CMK (cell line): ENCODE results near the gene PHRF1.

Source experiments
- DNase-seq: peaks from one replicate; pipeline ENCODE4 v3.0.0-alpha.2; 2010; ENCODE audit warnings: low read depth

PHRF1 gene

DNA sequence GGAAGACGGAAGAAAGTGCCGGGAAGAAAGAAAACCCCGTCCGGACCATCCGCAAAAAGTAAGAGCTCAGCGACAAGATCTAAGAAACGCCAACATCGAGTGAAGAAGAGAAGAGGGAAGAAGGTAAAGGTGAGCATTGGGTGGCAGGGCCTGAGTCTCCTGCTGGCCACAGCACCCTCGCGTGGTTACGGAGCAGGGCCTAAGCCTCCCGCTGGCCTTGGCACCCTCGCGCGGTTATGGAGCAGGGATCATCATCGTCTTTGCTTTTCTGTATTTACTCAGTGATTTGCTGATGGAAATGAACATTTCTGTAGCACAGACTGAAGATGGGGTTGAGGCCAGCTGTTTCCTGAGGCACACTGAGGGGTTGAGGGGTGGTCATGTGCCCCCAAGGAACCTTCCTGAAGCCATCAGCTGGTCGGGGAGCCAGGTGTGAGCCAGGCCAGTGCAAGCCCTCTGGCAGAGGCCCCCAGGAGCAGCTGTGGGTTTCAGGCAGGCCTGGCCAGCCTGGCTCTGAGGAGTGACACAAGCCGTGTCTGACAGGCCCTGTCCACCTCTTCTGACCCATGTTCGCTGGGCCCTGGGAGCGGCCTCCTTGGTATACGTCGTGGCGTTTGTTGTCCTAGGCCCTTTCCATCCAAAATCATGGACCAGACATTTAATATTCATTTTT, 25.4 kb downstream of the PHRF1 start:
- DNase-seq, result no peak

- DNase-seq, result no peak
These were observed 26.9 kb downstream of the PHRF1 start for GRCh38 chr11:603154-603553.

- DNase-seq, result no peak
These were observed 29.2 kb downstream of the PHRF1 start for GRCh38 chr11:605286-606129.

DNA sequence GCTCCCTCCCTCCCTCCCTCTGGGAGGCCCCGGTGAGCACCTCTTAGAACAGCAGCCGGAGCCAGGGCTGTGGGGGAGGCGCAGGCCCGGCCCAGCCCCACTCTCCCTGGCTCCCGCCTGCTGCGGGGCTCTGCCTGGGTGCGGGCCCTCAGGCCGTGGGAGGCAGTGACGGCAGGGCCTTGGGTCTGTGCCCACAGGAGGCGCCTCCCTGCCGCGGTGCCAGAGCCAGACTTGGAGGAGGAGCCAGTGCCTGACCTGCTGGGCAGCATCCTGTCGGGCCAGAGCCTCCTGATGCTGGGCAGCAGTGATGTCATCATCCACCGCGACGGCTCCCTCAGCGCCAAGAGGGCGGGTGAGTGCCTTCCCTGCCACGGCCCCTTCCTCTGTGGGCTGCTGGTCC, 30.0 kb downstream of the PHRF1 start:
- DNase-seq, result no peak

DNA sequence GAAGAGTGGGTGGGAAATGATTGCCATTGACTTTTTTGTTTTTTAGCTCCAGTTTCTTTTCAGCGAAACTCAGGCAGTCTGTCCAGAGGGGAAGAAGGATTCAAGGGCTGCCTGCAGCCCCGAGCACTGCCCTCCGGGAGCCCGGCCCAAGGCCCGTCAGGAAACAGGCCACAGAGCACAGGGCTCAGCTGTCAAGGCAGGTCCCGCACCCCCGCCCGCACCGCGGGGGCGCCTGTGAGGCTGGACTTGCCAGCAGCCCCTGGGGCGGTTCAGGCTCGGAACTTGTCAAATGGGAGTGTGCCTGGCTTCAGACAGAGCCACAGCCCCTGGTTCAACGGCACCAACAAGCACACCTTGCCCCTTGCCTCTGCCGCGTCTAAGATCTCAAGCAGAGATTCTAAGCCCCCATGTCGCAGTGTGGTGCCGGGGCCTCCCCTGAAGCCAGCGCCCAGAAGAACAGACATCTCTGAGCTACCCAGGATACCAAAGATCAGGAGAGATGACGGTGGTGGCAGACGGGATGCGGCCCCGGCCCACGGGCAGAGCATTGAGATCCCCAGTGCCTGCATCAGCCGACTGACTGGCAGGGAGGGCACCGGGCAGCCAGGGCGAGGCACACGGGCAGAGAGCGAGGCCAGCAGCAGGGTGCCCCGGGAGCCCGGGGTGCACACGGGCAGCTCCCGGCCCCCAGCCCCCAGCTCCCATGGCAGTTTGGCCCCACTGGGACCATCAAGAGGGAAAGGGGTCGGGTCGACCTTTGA, 30.9 kb downstream of the PHRF1 start:
- DNase-seq, result no peak

DNA sequence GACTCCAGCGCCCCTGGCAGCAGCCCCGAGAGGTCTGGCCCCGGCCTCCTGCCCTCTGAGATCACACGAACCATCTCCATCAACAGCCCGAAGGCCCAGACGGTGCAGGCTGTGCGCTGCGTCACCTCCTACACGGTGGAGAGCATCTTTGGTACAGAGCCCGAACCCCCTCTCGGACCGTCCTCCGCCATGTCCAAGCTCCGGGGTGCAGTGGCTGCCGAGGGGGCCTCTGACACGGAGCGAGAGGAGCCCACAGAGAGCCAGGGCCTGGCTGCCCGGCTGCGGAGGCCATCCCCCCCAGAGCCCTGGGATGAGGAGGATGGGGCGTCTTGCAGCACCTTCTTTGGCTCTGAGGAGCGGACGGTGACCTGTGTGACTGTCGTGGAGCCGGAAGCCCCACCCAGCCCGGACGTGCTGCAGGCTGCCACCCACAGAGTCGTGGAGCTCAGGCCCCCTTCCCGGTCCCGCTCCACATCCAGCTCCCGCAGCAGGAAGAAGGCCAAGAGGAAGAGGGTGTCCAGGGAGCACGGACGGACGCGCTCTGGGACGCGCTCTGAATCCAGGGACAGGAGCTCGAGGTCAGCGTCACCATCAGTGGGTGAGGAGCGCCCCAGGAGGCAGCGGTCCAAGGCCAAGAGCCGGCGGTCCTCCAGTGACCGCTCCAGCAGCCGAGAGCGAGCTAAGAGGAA, 31.8 kb downstream of the PHRF1 start:
- DNase-seq, result no peak

- DNase-seq, result no peak
These were observed 32.6 kb downstream of the PHRF1 start for GRCh38 chr11:608791-609251.

GRCh38 chr11:609341-609811, 33.1 kb downstream of the PHRF1 start:
- DNase-seq, result no peak

DNA sequence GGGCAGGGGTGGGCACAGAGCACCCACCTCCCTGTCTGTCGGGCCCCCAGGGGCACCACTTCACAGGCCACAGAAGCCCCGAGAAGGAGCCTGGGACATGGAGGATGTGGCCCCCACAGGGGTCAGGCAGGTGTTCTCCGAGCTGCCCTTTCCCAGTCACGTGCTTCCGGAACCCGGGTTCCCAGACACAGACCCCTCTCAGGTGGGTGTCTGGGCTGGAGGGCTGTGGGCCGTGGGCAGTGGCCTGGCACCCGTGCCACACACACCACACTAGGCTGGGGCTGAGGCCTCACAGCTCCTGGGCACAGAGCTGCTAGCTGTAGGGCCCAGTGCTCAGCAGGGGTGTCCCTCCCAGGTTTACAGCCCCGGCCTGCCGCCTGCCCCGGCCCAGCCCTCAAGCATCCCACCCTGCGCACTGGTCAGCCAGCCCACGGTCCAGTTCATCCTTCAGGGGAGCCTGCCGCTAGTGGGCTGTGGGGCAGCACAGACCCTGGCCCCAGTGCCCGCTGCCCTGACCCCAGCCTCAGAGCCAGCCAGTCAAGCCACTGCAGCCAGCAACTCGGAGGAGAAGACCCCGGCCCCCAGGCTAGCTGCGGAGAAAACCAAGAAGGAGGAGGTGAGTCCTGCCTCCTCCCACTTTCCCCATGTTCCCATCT, 34.0 kb downstream of the PHRF1 start:
- no peak for DNase-seq

DNA sequence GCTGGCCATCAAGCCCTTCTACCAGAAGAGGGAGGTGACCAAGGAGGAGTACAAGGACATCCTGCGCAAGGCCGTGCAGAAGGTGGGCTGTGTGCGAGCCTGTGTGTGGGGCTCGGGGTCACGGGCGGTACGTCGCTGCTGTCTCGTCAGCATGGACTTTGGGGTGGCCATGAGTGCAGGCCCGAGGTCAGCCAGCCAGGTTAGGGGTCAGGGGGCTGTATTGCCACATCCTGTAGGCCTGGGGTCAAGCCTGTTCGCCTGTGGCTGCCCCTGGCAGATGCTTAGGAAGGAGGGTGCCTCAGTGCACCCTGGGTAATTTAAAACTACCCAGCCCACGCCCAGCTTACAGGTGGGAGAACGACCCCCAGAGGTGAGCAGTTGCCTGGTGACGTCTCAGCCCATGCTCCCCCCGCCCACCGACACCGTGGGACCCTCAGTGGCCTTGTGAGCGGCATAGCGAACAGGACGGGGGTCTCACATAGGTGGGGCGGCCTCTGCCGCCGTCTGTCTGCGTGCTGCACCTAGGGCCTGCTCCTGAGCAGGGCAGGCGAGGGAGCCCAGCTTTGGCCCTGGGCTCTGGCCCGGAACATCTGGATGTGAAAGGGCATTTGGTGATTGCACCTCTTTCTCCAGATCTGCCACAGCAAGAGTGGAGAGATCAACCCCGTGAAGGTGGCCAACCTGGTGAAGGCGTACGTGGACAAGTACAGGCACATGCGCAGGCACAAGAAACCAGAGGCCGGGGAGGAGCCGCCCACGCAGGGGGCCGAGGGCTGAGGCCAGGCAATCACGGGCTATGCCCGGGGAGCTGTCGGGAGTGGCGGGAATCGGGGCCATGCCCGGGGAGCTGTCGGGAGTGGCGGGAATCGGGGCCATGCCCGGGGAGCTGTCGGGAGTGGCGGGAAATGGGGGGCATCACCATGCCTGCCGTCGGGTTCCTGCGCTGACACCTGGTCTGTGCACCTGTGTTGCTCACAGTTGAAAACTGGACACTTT, 35.0 kb downstream of the PHRF1 start:
- DNase-seq, result no peak

DNA sequence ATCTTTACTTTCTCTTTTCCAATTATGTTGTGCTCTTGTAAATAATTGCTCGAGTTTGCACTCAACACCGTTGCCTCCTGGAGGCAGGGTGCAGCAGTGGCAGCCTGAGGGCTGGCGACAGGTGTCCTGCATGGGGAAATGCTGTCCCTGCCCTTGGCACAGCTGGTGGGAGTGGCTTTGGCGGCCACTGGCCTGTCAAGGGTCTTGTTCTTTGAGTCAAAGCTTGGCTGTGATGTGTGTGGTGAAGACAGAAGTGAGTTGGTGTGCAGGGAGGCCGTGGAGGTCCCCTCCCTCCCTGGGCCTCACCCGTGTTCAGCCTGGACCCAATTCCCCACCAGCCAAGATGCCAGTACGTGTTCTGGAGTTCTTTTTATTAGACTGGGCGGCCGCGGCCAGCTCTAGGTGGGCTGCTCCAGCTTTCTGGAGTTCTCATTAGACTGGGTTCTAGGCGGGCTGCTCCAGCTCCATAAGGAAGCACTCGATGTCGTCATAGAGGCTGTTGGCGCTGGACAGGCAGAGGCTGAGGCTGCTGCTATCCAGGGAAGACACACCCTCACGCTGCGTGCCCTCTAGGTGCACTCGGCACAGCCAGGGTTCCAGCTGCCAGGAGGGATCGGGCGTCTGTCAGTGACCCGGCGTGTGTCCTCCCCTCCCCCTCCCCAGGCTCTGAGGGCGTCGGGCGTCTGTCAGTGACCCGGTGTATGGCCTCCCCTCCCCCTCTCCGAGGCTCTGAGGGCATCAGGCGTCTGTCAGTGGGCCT, 36.1 kb downstream of the PHRF1 start:
- DNase-seq, result no peak

- no peak for DNase-seq
These were observed 36.7 kb downstream of the PHRF1 start for GRCh38 chr11:612961-613300.

- DNase-seq, result no peak
These were observed 37.2 kb downstream of the PHRF1 start for GRCh38 chr11:613369-613968.

GRCh38 chr11:614021-614622, 37.9 kb downstream of the PHRF1 start:
- DNase-seq, result no peak

DNA sequence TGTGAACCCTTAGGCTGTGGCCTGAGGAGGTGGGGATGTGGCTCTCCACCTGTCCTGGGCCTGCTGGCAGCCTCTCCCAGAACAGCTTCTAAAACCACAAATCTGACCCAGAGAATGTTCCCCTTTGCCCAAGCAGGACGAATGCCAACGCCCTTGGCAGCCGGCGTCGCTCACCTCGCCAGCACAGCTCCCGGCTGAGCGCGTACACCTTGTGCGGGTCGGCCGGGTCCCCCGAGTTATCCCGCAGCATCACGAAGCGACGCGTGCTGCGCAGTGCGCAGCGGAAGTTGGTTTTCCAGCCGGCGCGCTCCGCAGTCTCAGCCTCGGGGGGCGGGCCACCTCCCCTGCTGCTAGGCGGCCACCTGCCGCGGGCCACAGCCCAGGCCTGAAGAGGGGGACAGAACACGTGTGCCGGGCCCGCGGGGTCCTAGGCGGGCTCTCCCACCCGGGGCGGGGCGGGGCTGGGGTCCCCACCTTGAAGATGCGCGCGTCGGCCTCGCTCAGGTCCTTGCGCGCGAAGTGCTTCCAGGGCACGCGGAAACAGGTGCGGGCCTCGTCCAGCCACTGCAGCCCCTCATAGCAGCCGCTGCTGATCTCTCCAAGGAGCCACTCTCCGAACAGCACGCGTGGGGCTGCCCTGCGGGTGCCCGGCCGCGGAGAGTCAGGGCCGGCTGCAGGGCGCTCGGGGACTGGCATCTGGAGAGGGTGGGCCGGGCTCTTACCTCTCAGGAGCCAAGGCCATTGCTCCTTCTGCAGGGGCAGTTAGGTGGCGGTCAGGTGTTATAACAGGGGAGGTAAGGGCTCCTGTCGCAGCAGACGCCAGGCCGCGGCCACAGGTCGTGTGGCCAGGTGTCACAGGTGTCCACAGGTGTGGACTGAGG, 38.6 kb downstream of the PHRF1 start:
- no peak for DNase-seq

GRCh38 chr11:615504-616319, 39.4 kb downstream of the PHRF1 start, which contains the start of gene IRF7:
IRF7 (minus strand) TSS chr11:615950; CDS start chr11:615364, 586 bp downstream.
- peak; percentile 52 for DNase-seq
